ENCODE data around the gene ANGPT4. TPM values are rescaled to one million over a fixed set of nuclear protein-coding genes. Genes with fewer than 3 reads are reported as not detected.

The ANGPT4 gene
- total RNA-seq, 6 experiments from 2014 or later, result 0.04 to 0.12 TPM; not detected in 4

DNA sequence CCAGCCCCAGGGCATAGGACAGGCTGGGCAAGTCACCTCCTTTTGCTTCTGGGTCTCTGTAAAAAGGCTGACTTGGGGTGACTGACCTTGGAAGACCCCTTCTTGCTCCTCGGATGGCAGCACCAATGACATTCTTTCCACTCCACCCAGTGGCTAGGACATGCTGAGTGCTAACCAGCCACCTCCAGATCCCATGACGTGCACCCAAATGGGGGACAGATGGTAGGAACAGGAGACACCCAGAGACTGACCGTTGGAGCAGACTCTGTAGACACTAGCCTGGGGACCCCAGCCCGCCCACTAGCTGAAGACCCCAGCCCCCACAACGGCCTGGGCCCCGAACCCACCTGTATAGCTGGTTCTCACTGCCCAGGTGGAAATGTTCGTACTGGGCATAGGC is 38.3 kb downstream of the ANGPT4 start:
- TF ChIP-seq POLR2A (IDR thresholded peaks at IDR 0.05), result no peak
- TF ChIP-seq, protein P1, sequence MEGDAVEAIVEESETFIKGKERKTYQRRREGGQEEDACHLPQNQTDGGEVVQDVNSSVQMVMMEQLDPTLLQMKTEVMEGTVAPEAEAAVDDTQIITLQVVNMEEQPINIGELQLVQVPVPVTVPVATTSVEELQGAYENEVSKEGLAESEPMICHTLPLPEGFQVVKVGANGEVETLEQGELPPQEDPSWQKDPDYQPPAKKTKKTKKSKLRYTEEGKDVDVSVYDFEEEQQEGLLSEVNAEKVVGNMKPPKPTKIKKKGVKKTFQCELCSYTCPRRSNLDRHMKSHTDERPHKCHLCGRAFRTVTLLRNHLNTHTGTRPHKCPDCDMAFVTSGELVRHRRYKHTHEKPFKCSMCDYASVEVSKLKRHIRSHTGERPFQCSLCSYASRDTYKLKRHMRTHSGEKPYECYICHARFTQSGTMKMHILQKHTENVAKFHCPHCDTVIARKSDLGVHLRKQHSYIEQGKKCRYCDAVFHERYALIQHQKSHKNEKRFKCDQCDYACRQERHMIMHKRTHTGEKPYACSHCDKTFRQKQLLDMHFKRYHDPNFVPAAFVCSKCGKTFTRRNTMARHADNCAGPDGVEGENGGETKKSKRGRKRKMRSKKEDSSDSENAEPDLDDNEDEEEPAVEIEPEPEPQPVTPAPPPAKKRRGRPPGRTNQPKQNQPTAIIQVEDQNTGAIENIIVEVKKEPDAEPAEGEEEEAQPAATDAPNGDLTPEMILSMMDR (IDR thresholded peaks at IDR 0.05), result no peak
- Histone ChIP-seq H3K36me3 (no peaks in the 10 kb centered on the region), H3K9me3 (no peaks in the 10 kb centered on the region), H3K27ac (no peak overlapping the region), H3K27me3 (no peaks in the 10 kb centered on the region), H3K4me3 (no peak overlapping the region), H3K4me1 (no peaks in the 10 kb centered on the region)
- DNase-seq (no peak), ATAC-seq (no peak)
- WGBS (ENCODE audit: insufficient coverage, low coverage, low lambda C conversion rate, missing lambda C conversion rate), result 20% methylated on average over 1 of the region's 7 CpGs
- intact Hi-C loops (cut with DNase I), result no loop called here

DNA sequence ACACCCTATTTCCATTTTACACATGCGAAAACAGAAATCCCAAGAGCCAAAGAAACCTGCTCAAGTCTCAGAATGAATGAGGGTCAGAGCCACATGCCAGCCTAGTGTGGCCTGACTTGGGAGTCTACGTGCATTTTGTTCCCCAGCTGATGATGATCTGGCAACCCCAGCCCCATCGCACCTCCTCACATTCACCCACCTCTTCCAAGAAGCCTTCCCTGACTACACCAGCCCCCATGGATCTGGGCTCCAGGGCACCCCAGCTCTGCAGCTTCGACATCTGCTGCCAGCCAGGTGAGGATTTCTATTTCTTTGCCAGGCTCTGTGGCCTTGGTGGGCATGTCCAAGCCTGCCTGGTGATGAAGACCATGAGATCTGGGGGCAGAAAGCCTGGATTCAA is 41.0 kb downstream of the ANGPT4 start:
- Histone ChIP-seq H3K27ac (no peak overlapping the region), H3K9me3 (no peaks in the 10 kb centered on the region), H3K4me3 (no peak overlapping the region), H3K4me1 (no peaks in the 10 kb centered on the region), H3K36me3 (no peaks in the 10 kb centered on the region), H3K27me3 (no peaks in the 10 kb centered on the region)
- WGBS (ENCODE audit: insufficient coverage, low coverage, low lambda C conversion rate, missing lambda C conversion rate), result 71% methylated on average over 4 of the region's 4 CpGs
- intact Hi-C loops (cut with DNase I), result no loop called here
- no peak for TF ChIP-seq POLR2A (IDR thresholded peaks at IDR 0.05)
- TF ChIP-seq, protein P1 (IDR thresholded peaks at IDR 0.05), result no peak
- DNase-seq (no peak), ATAC-seq (no peak)

DNA sequence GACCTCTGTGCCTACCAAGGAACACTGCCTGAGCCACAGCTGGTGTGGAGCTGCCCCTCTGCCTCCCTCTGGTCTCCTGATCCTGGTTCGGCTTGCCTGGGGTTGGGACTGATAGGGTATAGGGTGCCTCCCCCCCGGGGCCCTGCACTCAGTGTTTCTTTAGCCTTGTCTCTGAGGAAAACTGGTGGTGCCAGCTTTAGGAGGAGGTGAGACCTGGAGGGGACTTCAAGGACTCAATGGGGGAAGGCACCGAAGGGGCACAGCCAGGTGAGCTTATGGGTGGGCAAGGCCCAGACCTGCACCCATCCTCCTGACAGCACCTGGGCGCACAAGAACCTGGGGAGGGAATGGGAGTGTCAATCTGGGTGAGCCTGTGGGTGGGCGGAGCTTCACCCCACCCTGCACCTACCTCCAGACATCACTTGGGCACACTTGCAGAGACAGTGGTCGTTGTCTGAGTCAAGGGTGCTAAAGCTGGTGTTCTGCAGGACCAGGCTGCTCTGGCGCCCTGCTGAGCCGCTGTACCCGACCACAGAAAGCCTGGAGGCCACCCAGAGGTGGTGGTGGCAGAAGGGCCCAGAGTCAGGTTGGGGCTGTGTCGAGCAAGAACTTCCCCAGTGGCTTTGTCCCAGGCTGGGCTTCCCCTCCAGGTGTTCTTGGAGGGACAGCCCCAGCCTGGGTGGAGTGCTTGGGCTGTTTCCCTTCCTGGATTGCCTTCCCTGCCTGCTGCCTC is 42.1 kb downstream of the ANGPT4 start:
- no peak overlapping the region for H3K27ac ChIP-seq
- DNase-seq (no peak), ATAC-seq (no peak)
- H3K36me3 ChIP-seq, result no peaks in the 10 kb centered on the region
- no peaks in the 10 kb centered on the region for H3K4me1 ChIP-seq
- intact Hi-C loops (cut with DNase I), result no loop called here
- 75% methylated on average over 1 of the region's 10 CpGs for WGBS (ENCODE audit: insufficient coverage, low coverage, low lambda C conversion rate, missing lambda C conversion rate)
- no peak for TF ChIP-seq POLR2A (IDR thresholded peaks at IDR 0.05)
- TF ChIP-seq, protein P1 (IDR thresholded peaks at IDR 0.05), result no peak
- no peaks in the 10 kb centered on the region for H3K27me3 ChIP-seq
- no peaks in the 10 kb centered on the region for H3K9me3 ChIP-seq
- no peak overlapping the region for H3K4me3 ChIP-seq

DNA sequence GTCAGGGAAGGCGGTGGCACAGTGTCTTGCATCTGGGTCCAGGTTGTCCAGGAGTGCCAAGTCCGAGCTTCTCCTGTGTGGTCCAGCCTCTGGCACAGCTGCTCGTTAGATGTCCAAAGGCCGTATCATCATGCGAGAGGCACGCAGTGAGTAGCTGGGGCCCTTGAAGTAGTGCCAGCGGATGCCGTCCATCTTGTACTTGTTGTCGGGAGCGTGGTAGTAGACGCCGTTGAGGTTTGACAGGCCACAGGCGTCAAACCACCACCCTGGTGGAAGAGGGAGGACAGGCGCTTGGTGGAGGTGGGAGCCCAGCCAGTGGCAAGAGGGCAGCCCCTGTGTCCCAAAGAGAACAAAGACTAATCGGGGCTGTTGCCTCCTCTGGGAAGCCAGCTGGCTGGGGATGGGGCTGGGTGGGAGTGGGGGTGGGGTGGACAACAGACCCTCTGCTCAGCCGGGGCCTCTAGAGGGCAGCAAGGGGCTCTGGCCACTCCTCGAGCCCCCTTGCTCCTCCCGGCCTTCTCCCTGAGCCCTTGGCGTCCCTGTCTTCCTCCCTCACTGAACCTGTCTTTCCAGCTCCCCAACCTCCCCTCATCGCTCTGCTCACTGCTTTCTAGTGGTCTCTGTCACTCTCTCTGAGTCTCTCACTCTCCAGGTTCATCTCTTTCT is 43.1 kb downstream of the ANGPT4 start:
- TF ChIP-seq, protein P1 (IDR thresholded peaks at IDR 0.05), result no peak
- no peak for TF ChIP-seq POLR2A (IDR thresholded peaks at IDR 0.05)

More for the DNA sequence above, 43.1 kb downstream of the ANGPT4 start:
- H3K36me3 ChIP-seq, result no peaks in the 10 kb centered on the region
- intact Hi-C loops (cut with DNase I), result no loop called here
- no peaks in the 10 kb centered on the region for H3K9me3 ChIP-seq
- H3K4me1 ChIP-seq, result no peaks in the 10 kb centered on the region
- H3K27me3 ChIP-seq, result no peaks in the 10 kb centered on the region
- ATAC-seq (no peak), DNase-seq (no peak)
- H3K4me3 ChIP-seq, result no peak overlapping the region
- WGBS (ENCODE audit: insufficient coverage, low coverage, low lambda C conversion rate, missing lambda C conversion rate), result 59% methylated on average over 3 of the region's 20 CpGs
- no peak overlapping the region for H3K27ac ChIP-seq
